ENCODE measurements around the gene RYK. TPM values are rescaled to one million over a fixed set of nuclear protein-coding genes. Genes with fewer than 3 reads are reported as not detected.
A peak's percentile ranks its signal among the peaks of the same experiment; 100 is the strongest.

Gene RYK
- total RNA-seq, 2 donors from 2014 or later, result 36.1 to 43.2 TPM

GRCh38 chr3:134232151-134232550, 18.5 kb downstream of the RYK start:
- DNase-seq (no peak), ATAC-seq (no peak)
- Histone ChIP-seq H3K27me3 (no peaks in the 10 kb centered on the region), H3K27ac (no peak overlapping the region), H3K4me1 (peaks cover 34% of the 10 kb centered on the region), H3K9me3 (no peaks in the 10 kb centered on the region), H3K36me3 (replicated peaks in 1 of 2; ENCODE audit: insufficient read depth in 1 of 2, low read depth in 2 of 2) (no peaks in the 10 kb centered on the region), H3K4me3 (no peak overlapping the region)
- intact Hi-C loops (cut with DNase I), result no loop called here
- TF ChIP-seq CTCF (IDR thresholded peaks at IDR 0.05), result no peak
- no peak for TF ChIP-seq POLR2A (IDR thresholded peaks at IDR 0.05)

GRCh38 chr3:134231131-134231530, 19.5 kb downstream of the RYK start:
- Histone ChIP-seq H3K36me3 (replicated peaks in 1 of 2; ENCODE audit: insufficient read depth in 1 of 2, low read depth in 2 of 2) (no peaks in the 10 kb centered on the region), H3K27ac (peak overlapping the region in 2 of 4 donors; percentile 2 to 27), H3K9me3 (no peaks in the 10 kb centered on the region), H3K4me3 (no peak overlapping the region), H3K4me1 (peaks cover 24% of the 10 kb centered on the region), H3K27me3 (no peaks in the 10 kb centered on the region)
- intact Hi-C loops (cut with DNase I), result no loop called here
- DNase-seq, result no peak
- no peak for ATAC-seq
- WGBS, 2 donors, result 25 to 31% methylated on average over 3 of the region's 3 CpGs
- TF ChIP-seq POLR2A (IDR thresholded peaks at IDR 0.05), result no peak
- no peak for TF ChIP-seq CTCF (IDR thresholded peaks at IDR 0.05)

- Histone ChIP-seq H3K27me3 (no peaks in the 10 kb centered on the region), H3K4me1 (peaks cover 22% of the 10 kb centered on the region), H3K4me3 (no peak overlapping the region), H3K9me3 (no peaks in the 10 kb centered on the region), H3K27ac (no peak overlapping the region), H3K36me3 (replicated peaks in 1 of 2; ENCODE audit: insufficient read depth in 1 of 2, low read depth in 2 of 2) (no peaks in the 10 kb centered on the region)
- intact Hi-C loops (cut with DNase I), result no loop called here
- DNase-seq (no peak), ATAC-seq (no peak)
- 79 to 87% methylated on average over 8 of the region's 8 CpGs for WGBS, 2 donors
- TF ChIP-seq POLR2A (IDR thresholded peaks at IDR 0.05) (no peak), CTCF (IDR thresholded peaks at IDR 0.05) (no peak)
Measured at GRCh38 chr3:134229038-134229437, 21.6 kb downstream of the RYK start.

- Histone ChIP-seq H3K4me3 (no peak overlapping the region), H3K36me3 (replicated peaks in 1 of 2; ENCODE audit: insufficient read depth in 1 of 2, low read depth in 2 of 2) (no peaks in the 10 kb centered on the region), H3K27me3 (no peaks in the 10 kb centered on the region), H3K9me3 (no peaks in the 10 kb centered on the region), H3K4me1 (peaks cover 27% of the 10 kb centered on the region), H3K27ac (no peak overlapping the region)
- no peak for DNase-seq
- intact Hi-C loops (cut with DNase I), result no loop called here
- WGBS, 2 donors, result 94 to 95% methylated on average over 2 of the region's 2 CpGs
- TF ChIP-seq CTCF (IDR thresholded peaks at IDR 0.05) (no peak), POLR2A (IDR thresholded peaks at IDR 0.05) (no peak)
- ATAC-seq, result no peak
Measured at GRCh38 chr3:134228479-134228878, 22.2 kb downstream of the RYK start.

- Histone ChIP-seq H3K4me1 (peaks cover 30% of the 10 kb centered on the region), H3K27me3 (no peaks in the 10 kb centered on the region), H3K4me3 (no peak overlapping the region), H3K9me3 (no peaks in the 10 kb centered on the region), H3K27ac (no peak overlapping the region), H3K36me3 (replicated peaks in 1 of 2; ENCODE audit: insufficient read depth in 1 of 2, low read depth in 2 of 2) (no peaks in the 10 kb centered on the region)
- intact Hi-C loops (cut with DNase I), result no loop called here
- DNase-seq, result no peak
- whole genome bisulfite sequencing, 2 donors, result 76 to 89% methylated on average over 6 of the region's 6 CpGs
- no peak for ATAC-seq
- TF ChIP-seq POLR2A (IDR thresholded peaks at IDR 0.05), result no peak
- no peak for TF ChIP-seq CTCF (IDR thresholded peaks at IDR 0.05)
Measured at GRCh38 chr3:134228035-134228434, 22.6 kb downstream of the RYK start.
